ENCODE measurements around the gene ARHGDIA.

DNA sequence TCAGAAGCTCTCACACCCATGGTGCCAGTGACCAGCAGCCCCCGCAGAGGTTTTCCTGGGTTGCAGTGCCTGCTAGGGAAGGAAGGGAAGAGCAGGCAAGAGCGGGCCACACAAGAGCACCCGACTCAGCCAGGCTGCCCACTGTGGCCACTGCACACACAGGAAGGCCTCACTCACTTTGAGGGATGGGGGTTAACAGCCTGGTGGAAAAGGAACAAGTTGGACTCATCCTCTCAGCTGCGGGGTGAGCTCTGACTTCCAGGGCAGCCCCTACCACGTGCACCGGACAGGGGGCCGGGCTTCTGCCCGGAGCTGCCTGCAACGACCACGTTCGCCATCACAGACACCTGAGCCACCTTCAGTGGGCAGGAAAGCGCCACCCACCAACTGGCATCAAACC, 18.9 kb downstream of the ARHGDIA start:
- TF ChIP-seq, protein P1, sequence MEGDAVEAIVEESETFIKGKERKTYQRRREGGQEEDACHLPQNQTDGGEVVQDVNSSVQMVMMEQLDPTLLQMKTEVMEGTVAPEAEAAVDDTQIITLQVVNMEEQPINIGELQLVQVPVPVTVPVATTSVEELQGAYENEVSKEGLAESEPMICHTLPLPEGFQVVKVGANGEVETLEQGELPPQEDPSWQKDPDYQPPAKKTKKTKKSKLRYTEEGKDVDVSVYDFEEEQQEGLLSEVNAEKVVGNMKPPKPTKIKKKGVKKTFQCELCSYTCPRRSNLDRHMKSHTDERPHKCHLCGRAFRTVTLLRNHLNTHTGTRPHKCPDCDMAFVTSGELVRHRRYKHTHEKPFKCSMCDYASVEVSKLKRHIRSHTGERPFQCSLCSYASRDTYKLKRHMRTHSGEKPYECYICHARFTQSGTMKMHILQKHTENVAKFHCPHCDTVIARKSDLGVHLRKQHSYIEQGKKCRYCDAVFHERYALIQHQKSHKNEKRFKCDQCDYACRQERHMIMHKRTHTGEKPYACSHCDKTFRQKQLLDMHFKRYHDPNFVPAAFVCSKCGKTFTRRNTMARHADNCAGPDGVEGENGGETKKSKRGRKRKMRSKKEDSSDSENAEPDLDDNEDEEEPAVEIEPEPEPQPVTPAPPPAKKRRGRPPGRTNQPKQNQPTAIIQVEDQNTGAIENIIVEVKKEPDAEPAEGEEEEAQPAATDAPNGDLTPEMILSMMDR (IDR thresholded peaks at IDR 0.05) = no peak
- no peak for TF ChIP-seq POLR2A (IDR thresholded peaks at IDR 0.05)
